ENCODE results near the gene PCNX4.

DNA sequence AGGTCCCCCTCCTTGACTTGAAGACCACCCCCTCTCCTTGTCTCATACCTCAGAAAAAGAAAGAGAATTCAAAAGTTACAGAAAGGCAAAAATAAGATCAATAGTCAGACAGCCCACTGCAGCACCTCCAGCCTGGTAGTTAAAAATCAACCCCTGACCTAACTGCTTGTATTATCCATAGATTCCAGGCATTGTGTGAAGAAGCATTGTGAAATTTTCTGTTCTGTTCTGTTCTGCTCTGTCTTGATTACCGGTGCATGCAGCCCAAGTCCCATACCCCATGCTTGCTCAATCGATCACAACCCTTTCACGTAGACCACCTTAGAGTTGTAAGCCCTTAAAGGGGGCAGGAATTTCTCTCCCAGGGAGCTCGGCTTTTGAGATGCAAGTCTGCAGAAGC is 79.2 kb downstream of the PCNX4 start:
- TF ChIP-seq POLR2A (IDR thresholded peaks at IDR 0.05; ENCODE audit: borderline replicate concordance, extremely low read depth, insufficient read depth, insufficient read length) = no peak
- TF ChIP-seq, protein P1, sequence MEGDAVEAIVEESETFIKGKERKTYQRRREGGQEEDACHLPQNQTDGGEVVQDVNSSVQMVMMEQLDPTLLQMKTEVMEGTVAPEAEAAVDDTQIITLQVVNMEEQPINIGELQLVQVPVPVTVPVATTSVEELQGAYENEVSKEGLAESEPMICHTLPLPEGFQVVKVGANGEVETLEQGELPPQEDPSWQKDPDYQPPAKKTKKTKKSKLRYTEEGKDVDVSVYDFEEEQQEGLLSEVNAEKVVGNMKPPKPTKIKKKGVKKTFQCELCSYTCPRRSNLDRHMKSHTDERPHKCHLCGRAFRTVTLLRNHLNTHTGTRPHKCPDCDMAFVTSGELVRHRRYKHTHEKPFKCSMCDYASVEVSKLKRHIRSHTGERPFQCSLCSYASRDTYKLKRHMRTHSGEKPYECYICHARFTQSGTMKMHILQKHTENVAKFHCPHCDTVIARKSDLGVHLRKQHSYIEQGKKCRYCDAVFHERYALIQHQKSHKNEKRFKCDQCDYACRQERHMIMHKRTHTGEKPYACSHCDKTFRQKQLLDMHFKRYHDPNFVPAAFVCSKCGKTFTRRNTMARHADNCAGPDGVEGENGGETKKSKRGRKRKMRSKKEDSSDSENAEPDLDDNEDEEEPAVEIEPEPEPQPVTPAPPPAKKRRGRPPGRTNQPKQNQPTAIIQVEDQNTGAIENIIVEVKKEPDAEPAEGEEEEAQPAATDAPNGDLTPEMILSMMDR (IDR thresholded peaks at IDR 0.05 in 2 of 3, conservative IDR thresholded peaks at IDR 0.05 in 1 of 3; ENCODE audit: borderline replicate concordance in 1 of 3, insufficient read depth in 1 of 3, low read depth in 2 of 3, low read length in 2 of 3) = no peak
- no peak for TF ChIP-seq EZH2 (IDR thresholded peaks at IDR 0.05)

Data from HCT116 (cell line).